CD4-positive, alpha-beta T cell treated with Interleukin-17A for 1 hour (primary cell): ENCODE measurements around the gene PDE4D.
"Not testable (repeated sequence)": the region's sequence is repeated elsewhere in the genome, so short reads cannot be mapped to it uniquely, and the experiment has no call there.

Source experiments
- DNase-seq: peaks from one replicate; pipeline ENCODE4 v3.0.0-alpha.2; 2020

PDE4D gene

DNA sequence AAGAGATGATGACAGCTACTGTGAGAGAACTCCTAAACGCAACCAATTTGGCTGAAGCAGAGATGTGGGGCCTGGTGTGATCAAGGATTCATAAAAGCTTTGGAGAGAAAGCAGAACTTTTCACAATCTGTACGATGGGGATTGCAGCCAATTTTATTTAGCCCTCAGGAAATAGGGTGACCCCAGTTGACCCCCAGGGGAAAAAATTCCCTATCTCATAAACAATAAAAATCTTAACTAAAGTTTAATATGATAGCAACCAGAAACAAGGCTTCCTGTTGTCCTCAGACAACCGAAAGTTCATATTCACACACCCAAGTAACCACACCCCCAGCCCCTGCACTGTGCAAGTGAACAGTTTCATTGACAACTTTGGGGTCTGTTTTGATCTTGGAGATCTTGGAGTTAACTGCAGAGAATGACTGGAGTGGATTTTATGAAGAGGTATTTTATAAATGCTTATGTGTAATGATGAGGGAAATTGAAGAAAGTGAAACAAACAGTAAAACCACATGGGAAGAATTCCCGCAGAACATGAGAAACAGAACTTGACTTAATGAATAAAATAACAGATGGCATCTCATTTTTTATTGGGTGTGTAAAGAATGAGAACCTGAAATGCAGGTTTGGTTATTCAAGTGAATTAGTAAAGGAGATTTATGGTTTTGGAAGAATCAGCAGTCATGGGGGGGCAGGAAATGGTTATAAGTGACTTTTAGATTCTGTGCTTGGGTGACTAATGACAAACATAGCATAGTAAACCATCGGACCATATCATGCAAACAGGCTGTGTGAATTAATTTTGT is 94.5 kb downstream of the PDE4D start:
- DNase-seq, result no peak

DNA sequence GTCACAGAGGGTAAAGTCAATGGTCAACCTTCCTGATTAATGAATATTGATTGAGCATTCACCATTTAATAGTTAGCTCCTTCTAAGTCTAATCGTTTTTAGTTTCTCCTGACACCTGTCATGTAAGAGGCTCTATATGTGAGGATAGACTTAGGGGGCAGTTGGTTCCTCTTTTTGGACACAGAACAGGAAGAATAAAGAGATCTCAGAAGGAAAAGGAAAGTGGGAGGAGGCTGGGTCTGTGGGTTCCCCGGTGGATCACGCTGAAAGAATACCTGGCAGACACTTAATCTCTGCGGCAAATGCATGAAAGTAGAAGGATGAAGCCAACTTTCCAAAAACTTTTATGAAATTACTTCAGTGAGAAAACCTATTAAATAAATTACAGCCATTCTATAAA is 98.4 kb downstream of the PDE4D start:
- no peak for DNase-seq

DNA sequence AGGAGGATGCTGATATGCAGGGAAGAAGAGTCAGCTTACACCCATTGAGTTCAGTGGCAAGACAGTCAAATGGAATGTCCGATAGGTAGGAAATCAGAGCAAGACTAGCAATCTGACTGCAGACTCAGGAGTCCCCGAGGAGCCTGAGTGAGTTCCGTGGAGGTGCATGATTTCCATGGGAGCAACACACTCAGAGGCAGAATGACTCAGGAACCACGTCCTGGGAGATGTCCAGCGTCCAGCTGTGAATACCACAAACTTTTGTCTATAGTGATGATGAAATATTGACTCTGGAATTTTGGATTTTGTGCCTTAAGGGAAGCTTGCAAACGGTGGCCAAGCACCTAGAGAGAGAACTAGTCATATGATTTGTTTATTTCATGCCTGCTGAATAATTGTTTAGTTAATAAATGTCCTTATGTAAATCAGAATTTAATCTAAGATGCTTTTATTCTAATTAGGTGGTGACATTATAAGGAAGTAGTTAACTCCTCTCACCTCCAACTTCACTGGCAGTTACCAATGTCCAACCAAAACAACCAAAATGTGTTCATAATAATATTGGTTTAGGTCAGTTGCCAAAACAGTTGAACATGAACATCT is 100.4 kb downstream of the PDE4D start:
- DNase-seq, result no peak

DNA sequence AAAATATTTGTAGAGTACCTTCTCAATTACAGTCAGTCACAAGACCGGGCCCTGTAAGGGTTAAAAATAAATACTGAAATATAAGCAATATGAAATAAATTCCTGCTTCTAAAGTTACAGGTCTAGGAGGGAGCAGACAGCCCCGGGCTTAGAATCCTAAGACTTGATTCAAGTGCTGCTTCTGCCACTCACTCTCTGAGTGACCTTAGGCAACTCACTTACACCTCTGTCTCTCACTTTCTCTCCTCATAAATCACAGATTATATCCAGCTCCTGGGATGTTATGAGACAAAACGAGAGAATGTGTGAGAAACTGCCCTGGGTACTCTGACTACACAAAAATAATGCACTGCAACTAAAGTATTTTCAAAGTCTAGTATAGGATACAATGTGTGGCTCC is 101.9 kb downstream of the PDE4D start:
- DNase-seq, result no peak

DNA sequence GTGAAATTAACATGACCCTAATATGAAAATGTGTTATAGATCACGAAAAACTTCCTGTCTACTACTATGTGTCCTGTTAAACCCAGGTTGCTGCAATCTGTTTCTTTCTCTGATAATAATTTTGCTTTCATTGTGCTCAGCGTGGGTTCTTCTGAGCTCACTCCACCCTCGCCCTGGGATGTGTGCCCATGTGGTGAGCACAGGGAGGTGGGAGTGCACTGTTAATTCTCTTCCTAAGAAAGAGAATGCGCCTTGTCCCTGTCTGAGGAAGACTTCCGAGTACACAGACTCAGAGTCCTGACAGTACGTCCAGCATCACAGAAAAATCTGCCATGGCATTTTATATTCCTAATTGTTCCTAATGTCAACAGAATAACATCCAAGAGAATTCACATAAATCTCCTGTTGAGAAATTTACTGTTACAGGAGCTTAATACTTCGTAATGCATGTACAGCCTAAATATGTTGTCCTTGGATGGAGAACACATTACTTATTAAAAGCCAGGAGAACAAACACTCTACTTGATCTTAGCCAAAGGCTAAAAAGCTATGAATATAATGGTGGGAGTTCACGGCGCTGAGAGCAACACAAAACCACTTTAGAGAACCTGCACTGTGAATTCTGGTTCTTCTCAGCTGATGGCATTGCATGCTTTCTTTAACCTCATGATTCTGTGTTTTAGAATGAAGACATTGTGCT is 102.6 kb downstream of the PDE4D start:
- DNase-seq, result no peak

DNA sequence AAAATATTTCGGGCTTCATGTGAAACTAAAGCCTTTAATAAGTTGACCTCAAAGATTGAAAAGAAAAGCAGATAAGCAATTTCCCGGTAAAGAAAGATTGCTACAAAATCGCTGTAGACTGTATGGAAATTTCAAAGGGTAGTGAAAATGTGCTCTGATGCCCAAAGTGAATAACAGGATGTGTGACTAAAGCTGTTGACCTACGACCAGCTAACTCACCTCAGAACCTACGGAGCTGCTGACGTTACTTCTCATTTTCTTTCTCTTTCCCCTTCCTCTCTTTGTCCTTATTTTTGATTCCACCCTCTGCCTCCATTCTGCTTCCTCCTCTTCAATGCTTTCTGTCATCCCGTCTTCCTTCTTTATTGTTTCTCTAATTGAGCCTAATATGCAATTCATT is 103.2 kb downstream of the PDE4D start:
- peak; percentile 17 for DNase-seq

DNA sequence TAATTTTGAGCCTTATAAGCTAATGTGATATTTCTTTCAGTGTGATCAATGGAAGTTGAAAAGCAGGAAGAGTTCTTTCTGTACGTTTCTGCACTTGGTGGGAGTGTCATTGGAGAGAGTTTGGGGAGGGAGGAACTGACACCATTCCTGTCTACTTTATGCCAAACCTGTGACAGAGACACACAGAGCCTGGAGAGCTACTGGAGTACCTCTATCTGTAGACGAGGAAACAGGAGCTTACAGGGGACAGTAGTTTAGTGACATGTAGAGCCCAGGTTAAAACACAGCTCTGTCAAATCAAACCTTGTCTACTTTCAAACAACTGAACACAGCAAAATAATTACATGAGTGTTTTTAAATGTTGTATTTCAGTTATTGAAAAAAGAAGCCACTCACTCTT is 103.6 kb downstream of the PDE4D start:
- DNase-seq, result no peak

DNA sequence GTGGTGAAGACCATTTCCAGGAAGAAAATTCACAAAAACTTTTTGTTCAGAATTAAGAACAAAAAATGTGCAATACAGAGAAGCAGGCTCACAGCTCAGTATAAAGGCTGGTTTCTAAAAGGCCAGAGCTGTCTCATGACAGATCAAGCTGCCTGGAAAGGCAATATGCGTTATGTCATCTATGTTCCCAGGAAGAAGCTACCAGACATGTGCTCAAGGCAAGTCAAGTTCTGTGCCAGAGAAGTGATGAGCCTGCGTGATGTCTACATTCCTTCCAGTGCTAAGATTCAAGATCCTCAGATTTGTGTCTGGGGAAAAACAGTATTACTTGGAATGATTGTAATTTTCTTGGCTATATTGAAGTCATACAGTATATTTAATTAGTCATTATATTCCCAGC is 104.3 kb downstream of the PDE4D start:
- DNase-seq, result no peak

DNA sequence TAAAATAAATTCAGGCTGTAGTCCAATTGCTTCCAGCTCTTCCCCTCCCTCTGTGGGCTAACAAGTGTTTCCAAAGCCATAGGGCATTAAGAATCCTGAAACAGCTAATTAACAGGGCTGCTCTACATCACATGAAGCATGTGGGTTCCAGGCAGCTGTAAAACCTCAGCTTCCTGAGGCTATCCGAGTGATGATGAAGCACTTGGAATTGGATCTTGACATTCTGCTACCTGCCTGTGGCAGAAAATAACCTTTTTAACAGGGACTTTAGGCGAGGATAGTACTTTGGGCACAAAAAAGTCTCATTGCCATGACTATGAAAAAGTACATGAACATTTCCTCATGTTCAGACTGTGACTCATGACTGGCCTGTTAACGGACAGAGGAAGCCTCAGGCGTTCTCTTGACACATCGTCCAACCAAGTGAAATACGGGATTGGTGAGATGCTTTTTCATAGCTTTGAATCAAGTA is 107.2 kb downstream of the PDE4D start:
- DNase-seq, result no peak

DNA sequence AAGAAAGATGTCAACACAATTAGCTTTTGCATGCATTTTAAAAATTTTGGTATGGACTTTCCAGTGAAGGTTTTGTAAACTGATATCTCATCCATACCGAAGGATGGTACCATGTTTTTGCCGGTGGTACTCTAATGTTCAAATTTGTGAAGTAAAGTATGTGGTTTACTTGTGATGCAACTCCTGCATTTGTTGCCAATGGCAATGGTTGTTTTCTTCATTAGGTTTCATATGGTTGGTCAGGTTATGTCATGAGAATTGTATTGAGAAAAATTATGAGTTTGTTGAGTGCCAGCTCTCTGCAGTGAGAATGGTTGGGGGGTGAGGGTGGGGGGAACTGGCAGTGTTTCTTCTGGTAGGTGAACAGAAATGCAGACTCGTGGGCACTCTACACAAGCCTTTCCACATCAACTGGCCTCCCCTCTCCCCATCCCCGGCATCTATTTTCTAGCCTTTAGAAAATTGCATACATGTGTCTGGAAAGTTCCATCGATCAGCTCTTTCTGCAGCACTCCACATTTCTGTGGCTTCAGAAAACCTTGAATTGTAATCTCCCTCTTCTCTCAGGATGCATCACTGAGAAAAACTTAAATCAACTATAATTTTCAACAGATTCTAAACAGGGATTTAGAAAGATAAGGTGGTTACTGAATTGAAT is 107.7 kb downstream of the PDE4D start:
- DNase-seq, result no peak

DNA sequence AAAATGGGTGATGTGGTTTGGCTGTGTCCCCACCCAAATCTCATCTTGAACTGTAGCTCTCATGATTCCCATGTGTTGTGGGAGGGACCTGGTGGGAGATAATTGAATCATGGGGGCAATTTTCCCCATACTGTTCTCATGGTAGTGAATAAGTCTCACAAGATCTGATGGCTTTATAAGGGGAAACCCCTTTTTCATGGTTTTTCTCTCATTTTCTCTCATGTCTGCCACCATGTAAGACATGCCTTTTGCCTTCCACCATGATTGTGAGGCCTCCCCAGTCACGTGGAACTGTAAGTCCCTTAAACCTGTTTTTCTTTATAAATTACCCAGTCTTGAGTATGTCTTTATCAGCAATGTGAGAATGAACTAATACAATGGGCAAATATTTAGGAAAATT is 108.8 kb downstream of the PDE4D start:
- not testable (repeated sequence) for DNase-seq

DNA sequence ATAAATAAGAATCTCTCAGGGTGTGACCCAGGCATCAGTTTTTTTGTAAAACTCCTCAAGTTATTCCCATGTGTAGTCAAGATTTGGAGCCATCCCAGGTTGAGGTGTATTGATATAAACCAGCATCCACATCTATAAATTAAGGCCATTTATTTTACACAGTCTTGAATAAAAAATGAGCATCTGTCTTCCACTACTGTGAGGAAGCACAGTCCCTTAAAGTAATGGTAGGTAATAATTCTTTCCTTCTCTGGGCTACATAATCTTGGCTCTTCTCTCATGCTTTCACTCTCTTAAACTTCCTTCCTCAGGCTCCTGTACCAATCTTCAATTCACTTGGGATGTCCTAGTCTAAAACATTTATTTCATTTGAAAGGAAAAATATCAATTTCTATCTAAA is 110.3 kb downstream of the PDE4D start:
- no peak for DNase-seq

DNA sequence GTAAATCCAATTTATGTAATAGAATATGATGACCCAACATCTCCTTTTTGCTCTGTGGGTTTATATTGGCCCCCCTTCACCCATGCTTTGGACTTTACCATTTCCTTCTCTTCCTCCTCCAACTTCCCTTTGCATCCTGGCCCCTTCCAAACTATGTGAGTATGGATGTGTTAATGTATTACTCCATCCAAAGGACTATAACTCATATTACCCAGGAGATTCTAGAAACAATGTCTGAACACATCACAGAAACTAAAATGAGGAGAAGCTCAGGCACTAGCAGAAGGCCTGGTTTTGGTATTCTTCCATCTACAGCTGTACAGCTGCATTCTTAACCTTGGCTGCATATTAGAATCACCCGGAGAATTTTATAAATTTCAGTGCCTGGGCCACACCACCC is 110.7 kb downstream of the PDE4D start:
- no peak for DNase-seq

DNA sequence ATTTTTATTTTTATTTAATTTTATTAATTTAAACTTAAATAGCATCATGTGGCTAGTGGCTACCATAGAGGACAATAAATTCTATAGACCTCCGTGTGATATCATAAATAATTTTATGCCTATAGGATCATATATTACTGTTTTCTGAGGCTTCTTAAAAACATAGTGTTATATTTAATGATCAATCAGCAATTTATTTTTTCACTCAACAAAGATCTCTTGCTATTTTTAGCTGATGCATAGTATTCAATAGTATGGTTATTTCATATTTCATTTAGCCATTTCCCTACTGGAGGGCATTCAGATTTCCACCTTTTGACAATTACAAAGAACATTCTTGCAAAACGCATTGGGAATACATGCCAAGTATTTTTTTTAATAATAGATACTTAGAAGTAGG is 114.1 kb downstream of the PDE4D start:
- DNase-seq, result no peak

DNA sequence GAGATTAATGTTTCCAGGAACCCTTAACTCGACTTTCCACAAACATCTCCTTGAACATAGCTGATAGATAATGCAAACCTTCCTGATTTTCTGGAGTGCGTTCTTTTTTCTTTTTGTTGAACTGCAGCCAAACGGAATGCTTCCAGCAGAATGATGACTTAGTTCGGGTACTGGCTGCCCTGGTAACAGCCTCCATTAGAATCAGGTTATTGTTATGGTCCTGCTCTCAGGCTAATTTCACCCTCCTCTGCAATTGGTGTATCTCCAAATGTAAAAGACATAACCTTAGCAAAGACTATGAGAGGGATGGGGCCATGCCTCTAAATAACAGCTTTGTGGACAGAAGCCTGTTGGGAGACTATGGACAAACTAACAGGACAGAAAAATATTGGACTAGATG is 116.5 kb downstream of the PDE4D start:
- DNase-seq, result no peak

DNA sequence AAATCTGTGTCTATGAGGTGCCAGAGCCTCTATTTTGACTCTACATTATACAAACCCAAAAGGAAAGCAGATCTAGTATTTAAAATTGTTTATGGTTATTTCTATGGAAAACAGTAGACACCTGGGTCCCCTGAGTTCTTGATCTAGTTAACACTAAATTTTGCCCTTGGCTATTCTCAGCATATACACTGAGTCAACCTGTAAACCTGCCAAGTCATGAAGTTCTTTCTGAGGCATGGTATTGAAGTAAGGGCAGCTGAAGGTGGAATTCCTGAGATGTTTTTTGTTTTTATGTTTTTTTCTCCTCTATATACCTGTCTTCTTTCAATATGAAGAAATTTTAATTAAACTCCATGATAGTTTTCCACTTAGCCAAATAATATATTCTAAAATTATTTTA is 120.2 kb downstream of the PDE4D start:
- DNase-seq, result no peak

DNA sequence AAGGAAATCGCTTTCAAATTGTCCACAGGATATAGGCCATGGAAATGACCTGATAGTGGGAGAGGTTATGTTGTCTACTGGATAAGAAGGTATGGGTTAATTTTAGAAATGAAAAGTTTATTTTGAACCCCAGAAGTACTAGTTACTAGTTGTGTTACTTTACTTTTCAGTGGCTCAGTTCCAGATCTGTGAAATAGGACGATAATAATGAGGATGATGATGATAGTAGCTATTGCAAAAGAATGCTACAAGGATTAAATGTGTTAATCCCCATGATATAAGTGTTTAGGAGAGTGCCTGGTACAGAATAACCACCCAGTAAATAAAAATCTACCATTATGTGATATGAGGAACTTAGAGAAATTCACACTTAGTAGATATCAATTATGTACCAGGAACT is 120.8 kb downstream of the PDE4D start:
- no peak for DNase-seq

DNA sequence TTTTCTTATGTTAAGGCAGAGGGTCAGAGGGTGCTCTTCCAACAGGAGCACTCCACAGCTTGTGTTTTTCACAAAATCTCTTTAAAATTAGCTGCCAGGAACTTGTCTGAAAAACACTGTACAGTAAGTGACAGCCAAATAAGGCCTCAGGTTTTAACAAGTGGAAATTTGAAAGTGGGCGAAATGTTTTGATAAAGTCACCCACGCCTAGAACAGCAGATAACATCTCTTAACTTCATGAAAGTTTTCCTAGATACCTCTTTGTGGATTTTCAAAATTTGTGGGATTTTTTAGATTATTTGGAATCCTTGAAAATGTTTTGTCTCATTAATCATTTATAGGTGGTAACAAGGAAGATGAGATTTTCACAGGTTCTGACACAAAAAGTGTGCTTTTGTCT is 121.3 kb downstream of the PDE4D start:
- no peak for DNase-seq

DNA sequence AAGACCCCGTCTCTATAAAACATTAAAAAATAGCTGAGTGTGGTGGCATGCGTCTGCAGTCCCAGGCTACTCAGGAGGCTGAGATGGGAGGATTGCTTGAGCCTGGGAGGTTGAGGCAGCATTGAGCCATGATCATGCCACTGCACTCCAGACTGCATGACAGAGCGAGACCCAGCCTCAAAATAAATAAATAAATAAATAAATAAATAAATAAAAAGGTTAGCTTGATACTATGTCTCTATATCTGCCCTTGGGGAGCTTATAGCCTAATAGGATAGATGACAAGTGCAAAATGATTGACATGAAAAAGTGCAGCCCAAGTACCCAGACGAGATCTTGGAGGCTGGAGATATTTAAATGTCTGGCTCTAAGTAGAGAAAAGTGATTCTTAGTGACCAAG is 122.6 kb downstream of the PDE4D start:
- no peak for DNase-seq

DNA sequence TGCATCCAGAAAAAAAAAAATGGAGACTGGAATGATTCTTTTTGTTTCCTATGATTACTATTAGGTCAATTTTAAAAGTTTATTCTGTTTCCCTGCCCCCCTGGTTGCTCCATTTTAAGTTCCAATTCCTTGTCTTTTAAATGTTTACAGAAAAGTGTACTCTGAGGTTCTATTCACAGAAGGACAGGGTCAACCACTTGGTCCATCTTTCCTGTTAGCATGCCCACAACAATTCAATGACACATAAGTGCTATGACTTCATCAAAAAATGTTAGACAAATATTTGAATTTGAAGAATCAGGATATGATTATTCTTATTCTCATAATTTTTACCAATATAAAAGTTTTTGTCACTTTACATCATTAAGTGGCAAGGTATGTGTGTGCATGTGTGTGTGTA is 123.7 kb downstream of the PDE4D start:
- DNase-seq, result no peak

DNA sequence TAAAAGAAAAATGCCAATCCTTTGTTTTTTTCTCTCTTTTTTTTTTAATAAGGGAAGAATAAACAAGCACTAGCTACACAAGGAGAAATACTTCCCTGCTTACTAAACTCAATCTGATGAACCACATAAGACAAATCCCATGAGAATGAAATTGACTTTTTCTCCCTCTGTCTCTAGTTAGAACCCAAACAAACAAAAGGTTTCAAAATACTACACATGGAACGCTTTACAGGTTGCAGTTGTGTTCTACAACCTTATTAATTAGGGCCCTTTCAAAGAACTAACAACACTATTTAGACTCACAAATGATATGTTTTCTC is 124.5 kb downstream of the PDE4D start:
- DNase-seq, result no peak

DNA sequence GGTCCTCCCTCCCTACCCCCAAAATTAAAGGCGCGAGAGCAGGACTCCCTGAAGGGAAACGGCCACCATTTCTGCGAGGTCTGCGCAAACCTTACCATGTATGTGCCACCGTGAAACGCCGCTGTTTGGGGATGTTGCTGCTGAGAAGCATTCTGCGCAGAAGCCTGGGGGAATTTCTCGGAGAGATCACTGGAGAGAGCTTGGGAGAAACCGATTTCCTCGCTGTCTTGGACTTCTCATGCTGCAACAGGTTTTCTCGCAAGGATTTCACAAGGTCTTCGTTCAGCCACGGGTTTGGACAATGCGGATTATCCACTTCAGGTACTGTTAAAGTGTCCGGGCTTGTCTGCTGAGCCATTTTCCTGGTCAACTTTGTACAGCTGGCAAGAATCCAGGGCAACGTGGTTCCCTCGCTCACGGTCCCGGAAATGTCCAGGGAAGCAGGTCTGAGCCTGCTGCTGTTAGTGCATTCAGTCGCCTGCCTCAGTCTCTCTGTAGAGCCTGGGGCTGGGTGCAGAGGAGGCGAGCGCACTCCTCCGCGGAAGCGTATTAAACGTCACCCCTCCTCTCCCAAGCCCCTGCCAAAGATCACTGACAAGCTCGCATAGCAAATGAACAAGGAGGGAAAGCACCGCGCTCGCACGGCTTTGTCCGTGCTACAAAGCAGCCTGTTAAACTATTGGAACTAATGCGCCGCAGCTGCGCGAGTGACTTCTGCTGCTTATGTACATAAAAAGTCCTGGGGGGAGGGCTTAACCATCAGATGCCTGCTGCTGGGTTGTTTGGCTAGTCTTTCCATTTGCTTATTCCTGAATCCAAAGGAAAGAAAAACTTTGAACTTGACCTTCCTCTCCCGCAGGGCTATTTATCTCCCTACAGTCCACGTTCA is 125.1 kb downstream of the PDE4D start:
- peak; percentile 13 for DNase-seq

DNA sequence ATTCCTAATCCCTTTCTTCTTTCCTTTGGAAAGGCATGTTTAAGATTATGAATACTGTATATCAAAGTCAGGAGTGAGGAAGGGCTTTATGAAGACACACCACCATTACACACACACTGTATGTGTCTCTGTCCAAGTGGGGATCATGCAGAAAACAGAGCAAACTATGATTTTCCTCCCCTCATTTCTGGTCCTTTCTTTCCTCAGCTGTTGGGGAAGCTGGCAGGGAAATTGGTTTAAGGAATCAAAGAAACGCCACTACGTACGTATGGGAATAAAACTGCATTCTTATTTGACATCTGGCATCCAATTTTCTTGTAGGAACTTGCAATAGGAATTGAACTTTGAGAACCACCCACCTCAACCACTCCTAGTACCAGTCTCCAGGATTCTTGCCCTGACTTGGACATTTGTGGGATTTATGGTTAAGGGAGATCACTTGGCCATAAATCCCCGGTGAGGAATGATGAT is 125.8 kb downstream of the PDE4D start:
- no peak for DNase-seq
